GM21390 (cell line): ENCODE results near the gene FSIP1.

Source experiments
- ATAC-seq: cut with Tn5 transposase; IDR thresholded peaks from one replicate; pipeline ENCODE4 v1.9.1; 2021; ENCODE audit not compliant: unreplicated experiment

FSIP1 gene

DNA sequence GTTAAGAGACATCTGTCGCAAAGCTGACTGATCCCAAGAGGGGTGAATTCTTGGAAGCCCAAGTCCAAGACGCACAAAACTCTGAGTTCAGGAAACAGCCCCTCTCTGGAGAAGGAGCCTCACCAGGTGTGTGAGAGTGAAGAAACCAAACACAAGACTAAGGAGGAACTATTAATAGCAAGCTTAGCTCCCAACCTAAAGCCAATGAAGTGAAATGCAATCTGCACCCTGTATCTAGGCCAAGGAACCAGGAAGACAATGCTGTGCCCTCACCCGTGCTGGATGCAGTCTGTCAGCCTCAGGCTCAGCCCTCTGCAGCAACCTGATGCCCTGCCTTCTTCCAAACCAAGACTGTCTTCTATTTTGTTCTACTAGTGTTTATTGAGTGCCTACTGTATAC, 224.2 kb downstream of the FSIP1 start:
- ATAC-seq: no peak

DNA sequence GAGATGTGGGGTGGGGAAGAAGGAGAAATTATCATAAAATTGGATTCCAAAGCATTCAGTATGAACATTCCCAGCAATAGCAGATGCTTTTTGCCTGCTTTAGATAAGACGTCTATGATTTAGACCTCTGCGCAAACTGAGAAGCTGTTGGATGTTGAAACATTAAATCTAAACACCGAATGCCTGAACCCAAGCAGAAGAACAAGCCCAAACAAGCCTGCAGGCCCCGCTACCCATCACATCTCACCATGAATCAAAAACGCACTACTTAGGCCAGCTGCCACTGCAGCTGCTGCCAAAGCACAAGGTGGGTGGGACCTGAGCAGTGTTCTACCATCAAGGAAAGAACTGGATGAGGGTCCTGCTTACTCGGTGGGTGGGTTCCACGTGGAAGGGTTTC, 226.2 kb downstream of the FSIP1 start:
- ATAC-seq: no peak

DNA sequence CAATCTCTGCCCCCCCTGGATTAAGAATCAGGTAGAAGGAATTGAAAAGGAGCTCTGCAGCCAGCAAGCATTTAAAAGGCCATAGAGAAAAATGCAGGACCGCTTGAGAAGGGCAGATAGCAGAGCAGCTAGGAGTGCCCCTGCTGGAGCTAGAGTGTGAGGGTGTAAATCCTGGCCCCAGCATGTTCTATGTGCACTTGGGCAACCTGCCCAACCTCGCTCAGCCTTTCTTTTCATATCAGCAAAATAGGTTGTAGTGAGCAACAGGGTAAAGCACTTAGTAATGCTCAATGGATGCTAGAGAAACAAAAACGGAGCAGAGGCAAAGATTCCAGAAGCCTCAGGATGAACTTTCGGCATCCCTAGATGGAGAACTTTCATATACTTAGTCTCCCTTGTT, 226.8 kb downstream of the FSIP1 start:
- no peak for ATAC-seq

DNA sequence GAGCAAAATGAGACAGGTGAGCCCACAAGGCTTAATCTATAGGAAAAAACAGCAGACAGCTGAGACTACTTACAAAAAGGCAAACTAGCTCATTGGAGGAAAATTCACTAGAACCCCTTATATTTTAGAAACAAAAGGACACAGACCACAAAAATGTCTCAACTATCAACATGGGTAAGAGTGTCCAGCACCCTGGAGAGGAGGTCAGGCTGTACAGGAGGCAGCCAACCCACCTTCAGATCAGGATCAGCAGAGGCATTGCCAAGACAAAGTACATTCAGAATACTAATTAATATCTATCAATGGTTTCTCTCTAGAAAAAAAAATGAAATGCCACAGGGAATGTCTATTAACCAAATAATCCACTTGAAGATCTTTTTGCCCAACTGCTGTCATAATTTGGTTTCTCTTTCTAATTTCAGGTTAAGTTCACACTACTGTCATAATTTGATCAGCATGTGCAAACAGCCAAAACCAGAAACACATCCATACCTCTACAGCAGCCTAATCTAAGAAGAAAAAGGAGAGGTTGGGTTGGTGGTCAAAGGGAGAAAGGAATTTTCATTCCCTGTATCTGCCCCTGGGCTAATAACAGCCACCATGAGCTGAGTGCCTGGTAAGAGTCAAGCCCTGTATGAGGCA, 227.8 kb downstream of the FSIP1 start:
- no peak for ATAC-seq

DNA sequence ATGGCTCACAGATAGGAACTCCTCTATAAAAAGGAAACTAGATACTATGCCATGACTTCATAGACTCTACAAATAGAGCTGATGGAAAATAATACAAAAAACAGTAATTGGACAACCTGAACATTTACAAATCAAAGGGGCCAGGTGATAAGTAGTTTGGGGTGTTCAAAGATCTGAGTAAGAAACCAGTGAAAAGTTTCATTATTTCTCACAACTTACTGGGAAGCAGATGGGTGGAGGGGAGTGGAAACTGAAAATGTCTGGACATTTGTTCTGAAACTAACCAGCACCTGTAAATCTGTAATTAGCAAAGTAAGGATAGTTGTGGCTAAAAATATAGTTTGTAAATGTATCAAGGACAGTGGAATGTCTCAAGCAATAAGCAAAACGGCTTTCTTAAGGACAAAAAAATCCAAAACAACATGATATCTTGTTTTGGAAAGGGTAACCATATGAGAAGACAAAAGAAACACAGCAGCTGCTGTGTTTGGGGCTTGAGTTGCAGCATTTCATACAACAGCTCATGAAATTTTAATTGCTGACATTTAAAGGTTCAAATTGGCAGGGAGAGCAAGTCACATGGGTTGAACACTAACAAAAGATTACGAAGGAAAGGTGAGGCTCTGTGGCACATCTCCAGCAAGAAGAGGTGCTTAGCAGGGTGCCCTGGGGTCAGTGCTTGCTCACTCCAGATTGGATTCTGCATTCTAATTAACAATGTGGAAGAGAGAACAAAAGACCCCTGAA, 228.5 kb downstream of the FSIP1 start:
- peak; percentile 54 for ATAC-seq

DNA sequence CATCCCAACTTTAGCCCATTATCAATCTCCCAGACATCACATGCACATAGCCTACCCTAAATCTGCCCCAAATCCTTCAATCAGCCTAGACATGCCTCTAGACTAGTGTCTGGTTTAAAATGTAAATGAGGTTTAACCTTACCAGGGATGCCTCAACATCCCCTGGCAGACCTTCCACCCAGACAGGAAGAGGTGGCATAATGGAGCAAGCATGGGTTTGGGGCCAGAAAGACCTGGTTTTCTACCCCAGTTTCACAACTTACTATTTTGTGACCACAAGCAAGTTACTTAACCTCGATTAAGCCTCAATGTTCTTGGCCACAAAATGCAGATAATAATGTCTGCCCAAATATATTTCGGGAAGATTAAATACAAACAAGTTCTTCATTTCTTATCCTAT, 230.1 kb downstream of the FSIP1 start:
- no peak for ATAC-seq

DNA sequence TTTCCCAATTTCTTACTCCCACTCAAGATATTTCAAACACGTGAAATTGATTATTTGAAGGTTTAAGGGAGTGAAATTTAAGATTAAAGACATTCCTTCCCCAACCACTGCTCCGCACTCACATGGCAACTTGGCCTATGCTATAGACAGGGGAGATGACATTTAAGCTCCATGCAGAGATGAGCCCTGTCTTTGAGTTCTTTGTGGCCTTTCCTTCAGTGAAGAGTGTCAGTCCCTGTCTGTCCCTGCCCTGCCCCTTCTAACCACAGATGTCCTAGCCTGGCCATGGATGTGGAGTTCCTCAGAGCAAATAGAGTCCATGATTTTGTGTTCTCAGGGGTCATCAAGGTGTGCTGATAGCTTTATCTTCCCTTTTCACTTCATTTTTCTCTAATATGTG, 231.2 kb downstream of the FSIP1 start:
- ATAC-seq: no peak
